ENCODE data around the gene MFSD1.

- TF ChIP-seq POLR2A (IDR thresholded peaks at IDR 0.05; ENCODE audit: low read length) (no peak), GATA1 (IDR thresholded peaks at IDR 0.05; ENCODE audit: low read depth, low read length) (no peak)
Measured at GRCh38 chr3:158831861-158832260, 30.0 kb downstream of the MFSD1 start.
